ENCODE results near the gene SYNE1. TPM values are rescaled to one million over a fixed set of nuclear protein-coding genes. Genes with fewer than 3 reads are reported as not detected.

SYNE1 gene
- total and polyA plus RNA-seq, 2 of the 8 experiments (the other 6 are each of a cell fraction or from before 2014, with no cell fraction given): 2.8 to 5.5 TPM

DNA sequence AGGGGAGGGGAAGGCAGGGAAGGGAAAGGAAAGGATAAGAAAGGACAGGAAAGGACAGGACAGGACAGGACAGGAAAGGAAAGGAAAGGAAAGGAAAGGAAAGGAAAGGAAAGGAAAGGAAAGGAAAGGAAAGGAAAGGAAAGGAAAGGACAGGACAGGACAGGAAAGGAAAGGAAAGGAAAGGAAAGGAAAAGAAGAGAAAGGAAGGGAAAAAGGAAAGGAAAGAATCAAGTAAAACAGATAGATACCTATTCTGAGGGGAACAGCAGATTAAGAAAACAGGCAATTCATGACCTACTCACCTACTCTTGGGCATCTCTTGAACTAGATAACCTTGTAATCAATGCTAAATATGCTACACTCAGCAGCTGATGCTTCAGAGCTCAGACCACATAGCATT is 265.4 kb downstream of the SYNE1 start:
- FAIRE-seq (no peak), DNase-seq (ENCODE audit: low read depth in 1 of 2, low spot score in 2 of 2) (no peak)
- Histone ChIP-seq H2BK120ac (replicated peaks; ENCODE audit: low read depth, low read length) (no peak overlapping the region), H3K36me3 (ENCODE audit: control insufficient read depth in 2 of 4, insufficient read depth in 4 of 4, low read length in 3 of 4) (no peaks in the 10 kb centered on the region), H3K27me3 (replicated peaks in 1 of 4; ENCODE audit: control insufficient read depth in 3 of 4, extremely low read depth in 1 of 4, insufficient read depth in 3 of 4, low read length in 3 of 4) (no peaks in the 10 kb centered on the region), H3K9me3 (ENCODE audit: insufficient read depth in 2 of 2, low read depth in 1 of 2, low read length in 1 of 2) (no peaks in the 10 kb centered on the region), H3K4me2 (ENCODE audit: insufficient read depth in 1 of 2, low read depth in 2 of 2, low read length in 2 of 2) (no peak overlapping the region), H2BK12ac (ENCODE audit: low read depth, low read length) (no peak overlapping the region), H3K14ac (ENCODE audit: insufficient read length) (no peak overlapping the region), H3K4me3 (ENCODE audit: extremely low read depth in 1 of 4, insufficient read depth in 2 of 4, low read depth in 3 of 4, low read length in 4 of 4) (no peak overlapping the region), H3K79me2 (ENCODE audit: control insufficient read depth in 1 of 2, insufficient read depth in 2 of 2, low read length in 2 of 2) (no peaks in the 10 kb centered on the region), H2AK5ac (ENCODE audit: low read depth, low read length) (no peak overlapping the region), H3K56ac (replicated peaks; ENCODE audit: insufficient read length, low read depth, low read length) (no peak overlapping the region), H4K91ac (replicated peaks; ENCODE audit: insufficient read length, low read length) (no peak overlapping the region), H3K23ac (ENCODE audit: insufficient read length) (no peak overlapping the region), H3K79me1 (ENCODE audit: low read depth, low read length) (no peaks in the 10 kb centered on the region), H3K4me1 (replicated peaks in 1 of 4; ENCODE audit: control insufficient read depth in 3 of 4, insufficient read depth in 4 of 4, low read length in 3 of 4) (no peaks in the 10 kb centered on the region; a peak in 1 of 7 replicates), H2AFZ (ENCODE audit: low read length) (0 out of 2 replicates have a peak overlapping the region, but pooled peaks have one; percentile 39), H3K9ac (replicated peaks in 1 of 4; ENCODE audit: extremely low read depth in 1 of 4, low read depth in 3 of 4, low read length in 3 of 4) (no peak overlapping the region), H2BK5ac (ENCODE audit: low read depth, low read length) (no peak overlapping the region), H2BK20ac (ENCODE audit: low read length) (no peak overlapping the region), H3K18ac (ENCODE audit: extremely low read depth, low read length) (no peak overlapping the region), H2BK15ac (ENCODE audit: low read length) (no peak overlapping the region), H4K20me1 (replicated peaks in 1 of 2; ENCODE audit: control insufficient read depth in 1 of 2, insufficient read depth in 2 of 2, low read length in 2 of 2) (no peaks in the 10 kb centered on the region), H3K23me2 (ENCODE audit: low read depth, low read length) (no peaks in the 10 kb centered on the region), H3K4ac (replicated peaks; ENCODE audit: insufficient read length, low read depth, low read length) (no peak overlapping the region), H3K27ac (ENCODE audit: low read depth, low read length) (no peak overlapping the region), H4K5ac (ENCODE audit: insufficient read length, low read depth, low read length) (no peak overlapping the region), H4K8ac (ENCODE audit: extremely low read depth, insufficient read depth, low read length) (no peak overlapping the region)
- ChIA-PET POLR2A (ENCODE audit: partially characterized antibody) (no interaction called here), CTCF (ENCODE audit: partially characterized antibody) (no interaction called here)
- TF ChIP-seq TAF7 (optimal IDR thresholded peaks at IDR 0.05; ENCODE audit: borderline replicate concordance, low read depth, low read length) (no peak), POLR2A (IDR thresholded peaks at IDR 0.05; ENCODE audit: control extremely low read depth in 1 of 2, low read depth in 2 of 2, low read length in 2 of 2) (no peak), SIN3A (conservative IDR thresholded peaks at IDR 0.05 in 1 of 2, IDR thresholded peaks at IDR 0.05 in 1 of 2; ENCODE audit: low read depth in 1 of 2, low read length in 2 of 2) (no peak), BCL11A (IDR thresholded peaks at IDR 0.05; ENCODE audit: low read depth in 2 of 2, low read length in 2 of 2) (no peak)

Data from H1 (cell line).